ENCODE data around the gene AFAP1L1. TPM values are rescaled to one million over a fixed set of nuclear protein-coding genes. Genes with fewer than 3 reads are reported as not detected.

The AFAP1L1 gene
- total RNA-seq, 1 donor from 2014 or later, result 48.9 TPM

- intact Hi-C loops (cut with micrococcal nuclease), result no loop called here
- DNase-seq (peak; percentile 60), ATAC-seq (peak; percentile 69)
These were observed 9.1 kb downstream of the AFAP1L1 start for GRCh38 chr5:149280802-149281201.

DNA sequence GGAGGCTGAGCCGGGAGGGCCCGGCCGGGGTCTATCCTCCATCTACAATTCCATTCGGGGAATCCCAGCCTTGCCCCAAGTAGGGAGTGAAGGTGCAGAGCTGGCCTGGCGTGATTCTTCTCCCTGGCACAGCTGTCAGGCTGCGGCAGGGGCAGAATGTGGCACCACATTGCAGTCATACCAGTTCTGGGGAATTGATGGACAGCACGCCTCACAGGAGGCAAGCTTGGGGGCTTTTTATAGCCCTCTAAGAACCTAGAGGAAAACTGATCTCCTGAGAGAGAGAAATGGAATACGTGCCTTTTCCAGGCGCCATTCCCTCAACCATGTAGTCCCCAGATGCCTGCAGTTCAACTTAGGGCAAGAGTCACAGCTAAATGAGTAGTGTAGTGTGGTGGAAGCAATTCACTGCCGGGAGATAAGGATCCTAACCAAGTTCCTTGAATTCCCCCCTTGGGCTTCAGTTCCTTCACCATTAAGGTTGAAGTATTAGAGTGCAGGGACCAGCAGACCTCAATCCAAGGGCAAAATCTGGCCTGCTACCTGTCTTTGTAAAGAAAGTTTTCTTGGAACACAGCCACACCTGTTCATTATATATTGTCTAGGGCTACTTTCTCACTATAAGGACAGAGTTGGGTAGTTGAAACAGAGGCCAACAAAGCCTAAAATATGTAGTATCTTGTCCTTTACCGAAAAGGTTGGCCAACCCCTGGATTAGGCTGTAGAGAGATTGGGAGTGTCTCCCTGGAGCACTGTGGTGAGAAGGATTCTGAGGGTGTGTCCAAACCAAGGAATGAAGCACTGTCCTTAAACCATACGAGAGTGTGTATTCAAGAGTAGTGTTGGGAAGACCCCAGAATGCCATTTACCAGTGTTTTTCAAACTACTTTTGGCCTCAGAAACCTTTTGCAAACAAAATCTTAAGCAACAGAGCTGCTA, 10.6 kb downstream of the AFAP1L1 start:
- intact Hi-C loops (cut with micrococcal nuclease), result no loop called here
- peak; percentile 63 for DNase-seq
- ATAC-seq, result peak; percentile 65

GRCh38 chr5:149282966-149283332, 11.3 kb downstream of the AFAP1L1 start:
- intact Hi-C loops (cut with micrococcal nuclease), result no loop called here
- no peak for DNase-seq
- ATAC-seq, result no peak

DNA sequence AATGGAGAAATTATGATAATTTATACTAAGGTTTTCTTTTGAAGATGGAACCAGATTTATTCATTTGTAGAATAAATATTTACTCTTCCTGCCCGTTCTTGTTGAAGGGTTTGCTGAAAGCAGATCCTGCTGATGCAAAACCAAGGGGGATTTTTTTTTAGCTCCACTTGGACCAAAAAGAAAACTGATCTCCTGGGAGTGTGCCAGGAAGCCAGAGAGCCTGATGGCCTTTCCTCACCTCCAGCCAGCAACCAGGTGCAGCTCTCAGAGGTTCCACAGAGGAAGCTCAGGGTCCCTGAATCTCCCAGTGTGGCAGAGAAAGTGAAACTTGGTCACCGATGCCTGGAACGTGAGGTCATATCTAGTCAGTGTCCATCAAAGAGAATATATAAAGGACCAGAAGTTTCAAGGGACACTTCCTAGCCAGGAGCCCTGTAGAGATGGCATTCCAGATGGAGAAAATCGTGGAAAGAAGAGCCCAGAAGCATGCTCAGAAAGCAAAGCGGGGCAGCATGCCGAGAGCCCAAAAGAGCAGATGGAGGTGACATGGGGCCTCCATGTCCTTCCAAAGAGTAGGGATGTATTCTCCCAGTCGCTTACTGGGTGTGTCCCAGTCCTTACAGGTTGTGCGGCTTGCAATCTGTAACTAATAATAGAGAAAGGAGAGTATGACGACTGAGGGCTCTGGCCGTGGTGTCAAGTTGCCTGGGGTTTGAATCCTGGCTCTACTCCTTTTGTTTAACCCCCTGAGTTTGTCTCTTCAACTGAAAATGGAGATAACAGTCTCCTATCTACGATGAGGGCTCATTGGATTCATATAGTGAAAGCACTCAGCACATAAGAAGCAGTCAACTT, 12.2 kb downstream of the AFAP1L1 start:
- intact Hi-C loops (cut with micrococcal nuclease), result no loop called here
- DNase-seq (no peak), ATAC-seq (peak; percentile 13)

- peak; percentile 21 for ATAC-seq
- intact Hi-C loops (cut with micrococcal nuclease), result no loop called here
- DNase-seq, result no peak
These were observed 12.8 kb downstream of the AFAP1L1 start for GRCh38 chr5:149284501-149284900.

GRCh38 chr5:149285153-149285552, 13.5 kb downstream of the AFAP1L1 start:
- DNase-seq, result no peak
- intact Hi-C loops (cut with micrococcal nuclease), result no loop called here
- no peak for ATAC-seq

GRCh38 chr5:149288436-149288835, 16.8 kb downstream of the AFAP1L1 start:
- intact Hi-C loops (cut with micrococcal nuclease), result no loop called here
- DNase-seq (peak; percentile 55), ATAC-seq (peak; percentile 51)

DNA sequence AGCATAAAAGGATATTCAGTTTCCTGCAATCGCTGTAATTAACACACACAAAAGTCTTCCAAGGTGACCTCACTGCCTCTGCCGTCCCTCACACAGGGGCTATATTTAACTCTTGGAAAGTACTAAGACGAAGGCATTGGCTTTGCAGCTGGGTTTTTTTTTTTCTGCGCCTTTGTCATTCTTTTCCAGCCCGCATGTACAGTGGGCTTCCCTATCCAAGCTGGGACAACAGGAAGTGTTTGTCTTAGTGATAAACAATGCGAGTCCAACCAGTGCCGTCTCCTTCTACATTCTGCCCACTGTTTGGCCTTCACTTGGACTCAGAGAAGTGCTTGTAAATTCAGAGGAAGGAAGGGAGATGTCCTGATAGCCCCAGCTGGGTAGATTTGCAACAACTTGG, 17.6 kb downstream of the AFAP1L1 start:
- DNase-seq (no peak), ATAC-seq (peak; percentile 69)
- intact Hi-C loops (cut with micrococcal nuclease), result no loop called here

GRCh38 chr5:149294872-149295829, 23.5 kb downstream of the AFAP1L1 start:
- no peak for ATAC-seq
- no peak for DNase-seq
- intact Hi-C loops (cut with micrococcal nuclease), result no loop called here

GRCh38 chr5:149297340-149298025, 25.8 kb downstream of the AFAP1L1 start:
- DNase-seq, result peak; percentile 62
- peak; percentile 82 for ATAC-seq
- intact Hi-C loops (cut with micrococcal nuclease), result no loop called here

GRCh38 chr5:149298163-149298562, 26.5 kb downstream of the AFAP1L1 start:
- ATAC-seq (peak; percentile 1), DNase-seq (no peak)
- intact Hi-C loops (cut with micrococcal nuclease), result no loop called here

DNA sequence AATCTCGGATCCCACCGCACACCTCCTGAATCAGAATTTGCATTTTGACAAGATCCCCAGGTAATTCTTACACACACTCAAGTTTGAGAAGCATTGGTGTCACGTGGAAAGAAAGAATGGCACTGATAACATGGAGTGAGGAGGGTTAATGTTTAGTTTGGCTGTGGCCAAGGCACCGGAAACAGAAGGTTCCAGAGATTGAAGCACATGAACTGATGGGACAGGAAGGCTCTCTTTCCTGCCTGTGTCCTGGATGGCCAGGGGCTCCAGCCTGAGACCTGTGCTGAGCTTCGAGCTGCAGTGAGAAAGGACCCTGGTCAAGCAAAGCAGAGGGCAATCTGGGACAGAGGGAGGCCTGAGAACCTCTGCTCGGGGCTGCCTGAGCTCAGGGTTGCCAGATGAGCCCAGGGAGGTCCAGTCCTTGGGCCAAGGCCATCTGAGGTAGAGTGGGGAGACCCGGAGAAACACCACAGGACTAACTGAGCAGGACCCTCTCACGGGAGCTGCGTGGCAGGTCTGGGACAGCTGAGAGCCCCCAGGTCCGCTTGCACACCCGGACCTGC, 27.3 kb downstream of the AFAP1L1 start:
- ATAC-seq, result peak; percentile 29

DNA sequence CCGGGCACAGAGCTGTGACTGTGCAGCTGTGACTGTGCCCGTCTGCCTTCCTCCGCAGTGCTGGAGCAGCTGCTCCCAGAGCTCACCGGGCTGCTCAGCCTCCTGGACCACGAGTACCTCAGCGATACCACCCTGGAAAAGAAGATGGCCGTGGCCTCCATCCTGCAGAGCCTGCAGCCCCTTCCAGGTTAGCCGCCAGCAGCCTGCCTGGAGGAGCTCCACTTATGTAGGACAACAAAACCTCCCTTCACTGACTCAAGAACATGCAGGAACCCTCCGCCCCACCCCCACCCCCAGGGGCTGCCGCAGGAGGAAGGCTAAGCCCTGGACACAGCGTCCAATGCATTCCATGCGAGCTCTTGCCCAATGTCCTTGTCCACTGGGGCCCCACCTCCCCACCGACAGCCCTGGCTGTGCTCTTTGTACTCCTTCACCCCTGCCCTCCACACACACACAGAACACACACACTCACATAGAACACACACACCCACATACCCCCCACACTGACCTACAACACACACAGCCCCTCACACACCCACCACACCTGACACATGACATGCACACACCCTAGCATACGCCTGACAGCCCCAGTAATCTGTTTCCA, 27.9 kb downstream of the AFAP1L1 start:
- intact Hi-C loops (cut with micrococcal nuclease), result no loop called here

More for the DNA sequence above, 27.3 kb downstream of the AFAP1L1 start:
- intact Hi-C loops (cut with micrococcal nuclease), result no loop called here
- no peak for DNase-seq

GRCh38 chr5:149300441-149300840, 28.8 kb downstream of the AFAP1L1 start:
- intact Hi-C loops (cut with micrococcal nuclease), result no loop called here
- DNase-seq (no peak), ATAC-seq (no peak)

More for the DNA sequence above, 27.9 kb downstream of the AFAP1L1 start:
- ATAC-seq (peak; percentile 2), DNase-seq (peak; percentile 54)

DNA sequence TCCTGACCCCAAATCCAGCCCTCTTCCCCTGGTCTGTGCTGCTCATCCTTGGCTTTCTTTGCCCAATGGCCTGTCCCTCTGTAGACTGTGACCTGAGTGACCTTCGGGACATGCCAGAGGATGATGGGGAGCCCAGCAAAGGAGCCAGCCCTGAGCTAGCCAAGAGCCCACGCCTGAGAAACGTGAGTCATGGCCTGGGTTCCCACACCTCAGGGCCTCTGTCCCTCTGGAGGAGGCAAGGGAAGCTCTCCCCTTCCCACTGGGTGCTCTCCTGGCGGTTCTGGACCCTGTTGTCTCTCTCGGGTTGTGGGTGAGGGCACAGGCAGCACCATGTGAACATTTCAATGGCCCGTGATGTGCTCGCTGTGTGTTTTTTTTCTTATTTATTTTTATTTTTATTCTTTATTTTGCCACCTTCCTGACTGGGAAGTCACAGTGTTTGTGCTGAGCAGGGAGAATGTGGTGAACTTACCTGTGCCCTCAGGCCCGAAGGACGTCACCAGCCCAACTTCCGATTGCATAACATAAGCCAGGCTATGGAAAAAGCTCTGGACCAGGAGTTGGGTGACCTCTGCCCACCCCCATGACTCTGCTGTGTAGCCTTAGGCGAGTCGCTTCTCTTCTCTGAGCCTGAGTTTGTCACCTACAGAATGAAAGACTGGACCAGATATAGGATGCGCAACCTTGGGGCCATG, 29.5 kb downstream of the AFAP1L1 start:
- ATAC-seq (no peak), DNase-seq (no peak)
- intact Hi-C loops (cut with micrococcal nuclease), result no loop called here

- intact Hi-C loops (cut with micrococcal nuclease), result no loop called here
- DNase-seq (no peak), ATAC-seq (no peak)
These were observed 30.2 kb downstream of the AFAP1L1 start for GRCh38 chr5:149301744-149302380.

DNA sequence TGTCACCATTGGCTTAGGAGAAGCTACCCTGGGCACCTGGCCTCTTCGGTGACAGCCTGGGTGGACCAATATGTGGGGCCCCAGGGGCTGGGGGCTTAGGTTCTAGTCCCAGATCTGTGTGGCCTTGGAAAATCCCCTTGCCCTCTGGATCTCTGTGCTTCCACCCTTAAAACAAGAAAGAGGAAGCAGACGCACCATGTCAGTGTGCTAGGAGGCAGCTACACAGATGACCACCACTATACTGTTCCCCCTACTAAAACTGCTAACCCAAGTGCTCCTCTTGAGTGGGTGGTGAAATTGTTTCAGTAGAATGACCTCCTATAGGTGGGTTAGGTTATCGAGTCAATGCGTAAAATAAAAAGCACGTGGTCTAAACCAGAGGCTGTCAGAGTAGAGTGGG, 31.0 kb downstream of the AFAP1L1 start:
- ATAC-seq, result no peak
- DNase-seq, result no peak
- intact Hi-C loops (cut with micrococcal nuclease), result no loop called here
